T follicular helper cell (primary cell): ENCODE data around the gene ACADVL.
A peak's percentile ranks its signal among the peaks of the same experiment; 100 is the strongest.

Experiments
- DNase-seq: peaks from one replicate; pipeline ENCODE4 v3.0.0-alpha.2; 2020; ENCODE audit warnings: low read depth

Gene ACADVL

GRCh38 chr17:7191571-7192270 lies 28.0 kb upstream of the ACADVL start:
- no peak for DNase-seq

DNA sequence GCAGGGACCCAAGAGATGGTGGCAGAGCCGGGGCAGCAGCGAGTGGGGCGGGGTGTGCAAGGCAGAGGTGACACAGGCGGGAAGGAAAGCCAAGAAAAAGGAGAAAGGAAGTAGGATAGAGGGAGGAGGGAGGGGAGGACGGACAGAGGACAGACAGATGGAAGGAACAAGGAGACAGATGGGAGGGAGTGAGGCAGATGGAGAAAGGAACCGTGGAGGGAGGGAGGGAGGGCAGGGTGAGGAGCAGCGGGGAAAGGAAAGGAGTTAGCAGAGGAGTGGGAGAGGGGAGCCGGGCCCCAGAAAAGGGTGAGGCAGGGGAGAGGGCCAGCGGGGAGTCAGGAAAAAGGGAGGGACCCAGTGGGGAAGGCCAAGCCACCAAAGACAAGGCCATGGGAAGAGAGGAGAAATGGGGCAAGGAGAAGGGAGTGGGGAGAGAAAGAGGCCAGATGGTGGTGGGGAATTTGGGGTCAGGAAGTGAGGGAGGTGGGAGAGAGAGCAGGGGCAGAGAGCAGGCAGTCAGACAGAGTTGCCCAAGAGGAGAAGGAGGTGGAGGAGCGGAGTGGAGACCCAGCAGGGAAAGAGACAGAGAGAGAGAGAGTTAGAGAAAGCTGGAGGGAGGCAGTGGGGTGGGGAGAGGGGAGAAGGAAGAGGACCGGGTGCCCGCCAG lies 27.3 kb upstream of the ACADVL start:
- DNase-seq, result no peak

DNA sequence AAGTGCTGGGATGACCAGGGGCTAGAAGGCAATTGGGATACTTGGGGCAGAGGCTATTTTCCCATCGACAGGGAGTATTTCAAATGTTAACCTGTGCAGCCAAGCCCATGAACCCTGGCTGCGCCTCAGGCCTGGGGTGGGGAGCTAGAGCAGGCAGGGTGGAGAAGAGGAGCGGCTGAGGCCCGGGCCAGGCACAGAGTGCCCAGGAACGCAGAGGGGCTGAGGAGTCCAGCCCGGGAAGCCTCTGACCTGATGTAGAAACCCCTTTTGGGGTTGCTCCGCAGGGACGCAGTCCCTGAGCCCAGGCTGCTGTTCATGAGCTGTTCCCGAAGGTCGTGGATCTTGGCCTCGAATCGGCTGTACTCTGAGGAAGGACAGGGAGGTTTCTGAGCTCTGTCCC lies 23.8 kb upstream of the ACADVL start:
- DNase-seq, result no peak

DNA sequence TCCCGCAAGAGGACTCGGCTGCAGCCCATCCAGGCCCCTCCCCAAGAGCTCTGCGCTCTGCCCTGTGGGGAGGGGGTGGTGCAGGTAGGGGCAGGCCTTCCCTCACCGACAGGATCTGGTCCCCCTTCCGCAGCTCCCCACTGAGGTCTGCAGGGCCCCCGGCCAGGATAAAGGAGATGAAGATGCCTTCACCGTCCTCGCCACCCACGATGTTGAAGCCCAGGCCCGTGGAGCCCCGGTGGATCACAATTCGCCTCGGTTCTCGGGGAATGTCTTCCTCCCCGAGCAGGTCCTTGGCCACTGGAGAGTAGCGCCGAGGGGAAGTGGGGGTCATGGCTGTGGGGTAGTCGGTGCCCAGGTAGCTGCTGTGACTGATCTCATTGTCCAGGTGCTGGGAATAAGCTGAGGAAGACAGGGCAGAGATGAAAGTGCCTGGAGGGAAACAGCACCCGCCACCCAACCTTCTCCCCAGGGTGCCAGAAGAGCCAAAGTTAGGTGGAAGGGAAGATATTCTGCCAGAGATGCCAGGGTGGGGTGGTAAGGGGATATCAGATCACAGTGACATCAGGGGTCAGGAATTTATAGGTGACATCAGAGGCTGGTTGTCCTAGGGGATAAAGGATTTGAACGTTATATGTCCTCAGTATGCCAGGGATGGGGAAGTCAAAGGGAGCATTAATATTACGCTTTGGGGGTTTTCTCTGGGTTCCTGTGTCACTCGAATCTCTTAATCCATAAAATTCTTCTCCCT lies 22.9 kb upstream of the ACADVL start:
- DNase-seq, result no peak

DNA sequence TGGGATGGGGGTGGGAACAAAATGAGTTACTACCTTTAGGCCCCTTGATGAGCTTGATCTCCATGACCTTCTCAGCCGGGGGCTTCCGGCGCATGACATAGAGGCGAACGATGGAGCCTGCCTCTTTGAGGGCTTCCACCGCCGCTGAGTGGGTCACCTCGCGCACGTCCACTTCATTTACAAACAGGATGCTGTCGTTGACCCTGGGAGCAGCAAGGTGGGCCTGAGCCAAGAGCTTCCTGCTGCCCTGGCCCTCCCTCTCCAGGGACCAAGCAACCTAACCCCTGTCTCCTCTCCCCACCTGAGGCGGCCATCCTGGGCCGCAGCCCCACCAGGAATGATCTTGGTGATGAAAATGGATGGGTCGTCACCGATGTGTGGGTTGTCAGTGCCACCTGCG lies 16.3 kb upstream of the ACADVL start:
- no peak for DNase-seq

DNA sequence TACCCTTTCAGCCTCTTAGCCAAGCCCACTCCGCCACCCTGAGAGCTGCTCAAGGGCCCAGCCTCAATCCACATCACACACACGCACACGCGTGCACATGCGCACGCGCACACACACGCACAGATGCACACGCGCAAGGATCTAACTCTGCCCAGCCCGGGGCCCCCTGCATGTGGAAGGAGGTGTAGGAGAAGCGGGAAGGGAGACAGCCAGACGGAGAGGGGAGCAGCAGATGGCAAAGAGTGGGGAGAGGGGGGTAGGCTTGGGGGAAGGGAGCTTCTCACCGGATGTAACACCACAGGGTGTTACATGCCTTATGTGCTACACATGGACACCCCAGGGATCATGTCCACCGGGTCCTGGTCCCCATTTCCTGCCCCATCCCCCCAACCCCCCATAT lies 15.4 kb upstream of the ACADVL start:
- DNase-seq, result peak; percentile 25

DNA sequence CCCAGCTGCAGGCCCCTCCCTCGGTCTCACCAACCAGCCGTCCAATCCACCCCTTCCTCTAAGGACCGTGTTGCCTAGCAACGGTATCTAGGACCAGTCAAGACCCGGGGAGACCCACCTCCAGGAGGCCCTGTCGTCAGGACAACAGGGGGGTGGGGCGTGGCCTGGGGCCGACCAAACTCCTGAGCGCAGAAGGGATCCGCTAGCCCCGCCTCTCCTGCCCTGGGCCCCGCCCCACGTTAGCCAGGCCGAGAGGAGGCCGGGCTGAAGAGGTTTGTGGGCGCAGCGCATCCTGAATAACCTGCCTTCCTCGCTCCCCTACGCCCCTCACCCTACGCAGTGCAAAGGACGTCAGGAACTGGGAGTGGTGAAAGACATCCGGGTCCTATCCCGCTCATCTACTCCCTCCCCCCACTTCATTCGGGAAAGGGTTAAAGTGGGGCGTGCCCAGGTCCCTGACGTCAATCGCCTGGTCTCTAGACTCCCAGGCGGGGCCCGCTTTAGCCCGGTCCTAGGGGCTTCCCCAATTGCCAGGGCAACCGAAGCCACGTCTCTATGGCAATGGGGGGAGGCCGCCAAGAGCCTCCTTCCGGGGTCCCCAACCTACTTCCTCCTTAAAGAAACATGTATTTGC lies 14.8 kb upstream of the ACADVL start:
- peak; percentile 97 for DNase-seq

DNA sequence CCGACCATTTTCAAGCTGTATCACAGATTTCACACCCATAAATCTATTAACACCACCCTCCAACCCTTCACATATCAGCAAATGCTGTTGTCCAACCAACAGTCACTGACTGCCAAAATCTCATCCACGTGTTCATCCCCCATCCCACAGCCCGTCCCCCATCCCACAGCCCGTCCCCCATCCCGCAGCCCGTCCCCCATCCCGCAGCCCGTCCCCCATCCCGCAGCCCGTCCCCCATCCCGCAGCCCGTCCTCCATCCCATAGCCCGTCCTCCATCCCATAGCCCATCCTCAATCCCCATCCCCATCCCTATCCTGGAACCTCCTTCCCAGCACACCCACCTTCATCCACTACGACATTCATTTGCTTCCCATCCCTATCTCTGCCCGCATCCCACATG lies 14.2 kb upstream of the ACADVL start:
- DNase-seq, result no peak

- no peak for DNase-seq
Observed at GRCh38 chr17:7207120-7208001, 12.4 kb upstream of the ACADVL start.

GRCh38 chr17:7208027-7208571 lies 11.6 kb upstream of the ACADVL start:
- no peak for DNase-seq

DNA sequence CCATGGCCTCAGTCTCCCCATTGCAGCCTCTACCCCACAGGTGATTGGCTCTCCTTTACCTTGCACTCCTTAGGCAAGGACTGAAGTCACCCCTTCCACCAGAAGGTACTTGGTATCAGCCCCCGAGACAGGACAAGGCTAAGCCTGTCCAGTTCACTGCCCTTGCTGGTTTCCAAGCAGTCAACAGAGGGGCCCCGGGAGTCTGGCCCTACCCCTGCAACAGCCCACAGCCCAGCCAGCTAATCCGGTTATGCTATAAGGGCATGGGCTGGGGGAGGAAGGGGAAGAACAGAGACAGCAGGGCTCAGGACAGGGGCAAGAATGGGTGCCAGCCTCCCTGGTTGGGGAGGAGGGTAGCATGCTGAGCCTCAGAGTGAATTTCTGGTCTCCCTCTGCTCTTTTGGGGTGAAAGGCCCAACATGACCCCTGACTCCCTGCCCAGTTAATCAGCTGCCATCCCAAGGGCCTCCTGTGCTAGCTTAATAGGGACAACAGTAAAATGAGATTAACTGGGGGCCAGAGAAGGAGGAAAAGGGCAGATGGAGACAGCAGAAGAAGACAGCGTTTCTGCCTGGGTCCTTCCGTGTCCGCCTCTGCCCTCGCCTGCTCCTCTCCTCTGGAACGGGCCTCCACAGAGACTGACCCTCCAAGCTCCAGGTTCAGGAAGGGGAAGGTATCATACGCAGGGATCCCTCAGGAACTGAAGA lies 10.8 kb upstream of the ACADVL start:
- DNase-seq, result no peak

GRCh38 chr17:7211491-7212273 lies 8.1 kb upstream of the ACADVL start:
- DNase-seq, result no peak

DNA sequence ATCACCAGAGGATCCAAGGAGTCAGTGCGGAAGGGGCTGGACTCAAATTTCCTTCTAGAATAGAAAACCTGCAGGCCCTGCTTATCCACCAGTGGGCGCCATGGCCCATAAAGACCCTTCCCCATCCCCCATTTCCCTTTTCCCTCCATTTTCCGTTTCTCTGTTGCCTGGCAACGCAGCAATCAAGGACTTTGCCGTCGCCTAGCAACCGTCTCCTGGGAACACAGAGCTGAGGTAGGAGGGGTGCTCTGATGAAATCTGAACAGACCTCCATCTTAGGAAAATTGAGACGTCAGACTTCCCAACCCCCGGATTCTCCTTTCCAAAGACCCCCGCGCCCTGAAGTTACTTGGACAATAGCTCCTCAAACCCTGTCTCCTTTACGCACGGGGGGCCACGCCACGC lies 5.8 kb upstream of the ACADVL start:
- DNase-seq, result peak; percentile 75

- DNase-seq, result peak; percentile 98
Observed at GRCh38 chr17:7214300-7215135, 5.2 kb upstream of the ACADVL start.

- DNase-seq, result no peak
Observed at GRCh38 chr17:7215136-7215638, 4.6 kb upstream of the ACADVL start.

DNA sequence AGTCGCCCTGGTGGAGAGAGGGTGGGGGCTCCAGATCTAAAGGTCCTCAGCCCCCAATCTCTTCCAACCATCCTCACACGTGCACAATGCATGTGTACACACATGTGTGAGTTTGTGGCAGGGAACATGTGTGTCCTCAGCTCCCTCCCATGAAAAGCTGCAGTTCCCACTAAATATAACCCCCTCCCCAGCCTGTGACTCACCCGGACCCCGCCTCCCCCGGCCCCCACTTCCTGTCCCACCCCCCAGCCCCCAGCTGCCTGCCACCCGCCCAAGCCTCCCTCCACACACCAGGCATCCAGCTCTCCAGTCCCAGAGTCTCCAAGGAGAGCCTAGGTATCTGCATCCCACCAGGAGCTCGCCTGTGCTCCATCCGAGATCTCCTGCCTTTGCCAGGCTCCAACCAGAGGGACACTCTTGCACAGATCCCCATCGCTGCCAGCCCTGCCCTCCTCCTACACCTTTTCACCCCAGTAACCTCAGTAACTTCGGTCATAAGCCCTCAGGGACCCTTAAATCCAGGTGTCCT lies 4.0 kb upstream of the ACADVL start:
- DNase-seq, result no peak

GRCh38 chr17:7216242-7217112 lies 3.3 kb upstream of the ACADVL start:
- no peak for DNase-seq
